Measurements from ENCODE around the gene TIMP4. TPM values are rescaled to one million over a fixed set of nuclear protein-coding genes. Genes with fewer than 3 reads are reported as not detected.

The TIMP4 gene
- total and polyA plus RNA-seq, 2 of the 4 experiments (the other 2 are of a cell fraction), result 0.39 to 0.54 TPM

DNA sequence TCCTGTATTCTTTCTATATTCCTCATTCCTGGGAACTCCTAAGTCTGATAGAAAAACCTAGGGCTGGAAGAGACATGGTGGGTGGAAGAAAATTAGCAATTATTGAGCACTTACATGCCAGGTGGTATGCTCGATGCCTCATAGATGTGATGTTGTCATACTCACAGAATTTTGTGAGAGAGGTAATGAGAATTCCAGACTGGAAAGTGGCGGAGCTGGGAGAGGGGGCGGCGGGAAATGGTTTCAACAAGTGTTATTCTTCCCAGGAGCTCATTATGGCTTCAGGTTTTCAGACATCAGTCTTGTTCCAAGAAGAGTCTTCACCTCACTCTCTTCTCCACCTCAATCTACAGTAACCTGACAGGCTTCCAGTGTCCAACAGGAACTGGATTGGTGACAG, 16.2 kb downstream of the TIMP4 start:
- peaks cover 4% of the 10 kb centered on the region for H3K4me1 ChIP-seq (ENCODE audit: control insufficient read depth, insufficient read depth, low read length)
- H2AFZ ChIP-seq (replicated peaks; ENCODE audit: low read length, poor library complexity), result no peak overlapping the region
- dilution Hi-C loops (cut with HindIII; ENCODE audit: low sequenced_read_pairs, unreplicated experiment) (no loop called here), in situ Hi-C loops (cut with MboI; ENCODE audit: low sequenced_read_pairs) (loop anchor here (25.0 kb wide), 1 partner anchor 745 kb away; no protein-coding TSS in a partner anchor), intact Hi-C loops (cut with micrococcal nuclease) (no loop called here)
- WGBS, 2 experiments (ENCODE audit: extremely low coverage in 2 of 2, insufficient read length in 1 of 2), result no CpG with 5 or more reads among the region's 4 CpGs
- no peak overlapping the region for H3K23ac ChIP-seq (ENCODE audit: low read depth, low read length)
- H3K9me1 ChIP-seq (ENCODE audit: insufficient read depth, low read length), result no peaks in the 10 kb centered on the region
- H2AK9ac ChIP-seq (replicated peaks; ENCODE audit: low read depth, low read length, poor library complexity), result no peak overlapping the region
- H4K5ac ChIP-seq (ENCODE audit: low read depth, low read length), result no peak overlapping the region
- no peaks in the 10 kb centered on the region for H3K9me3 ChIP-seq (ENCODE audit: control insufficient read depth, insufficient read depth, low read length)
- no peak overlapping the region for H3K4me3 ChIP-seq (ENCODE audit: insufficient read depth, low read depth, low read length)
- H3K36me3 ChIP-seq (ENCODE audit: control insufficient read depth, insufficient read depth, low read length), result no peaks in the 10 kb centered on the region
- H2BK15ac ChIP-seq (ENCODE audit: low read depth, low read length), result no peak overlapping the region
- ATAC-seq (ENCODE audit: low read depth) (no peak), DNase-seq (no peak)
- H3K4ac ChIP-seq (ENCODE audit: low read depth, low read length), result no peak overlapping the region; the same call in 1 of the 2 replicates
- no peak overlapping the region for H2AK5ac ChIP-seq (ENCODE audit: low read depth, low read length)
- ChIA-PET POLR2A (ENCODE audit: unreplicated experiment) (no interaction called here), CTCF (interaction anchor here (0.6 to 3.2 kb wide), 5 partner anchors 9 to 337 kb away, joined by 3 to 25 read pairs (median 3); no protein-coding TSS in a partner anchor)
- H2BK120ac ChIP-seq (ENCODE audit: low read depth, low read length), result no peak overlapping the region
- no peaks in the 10 kb centered on the region for H3K79me1 ChIP-seq (ENCODE audit: low read depth in 1 of 2, low read length in 2 of 2)
- H4K8ac ChIP-seq (ENCODE audit: low read depth in 2 of 2, low read length in 2 of 2), result no peak overlapping the region
- H2BK5ac ChIP-seq (ENCODE audit: low read depth, low read length, poor library complexity, severe bottlenecking), result no peak overlapping the region
- H3K4me2 ChIP-seq (ENCODE audit: low read depth, low read length), result no peak overlapping the region
- no peak overlapping the region for H3K18ac ChIP-seq (ENCODE audit: low read depth, low read length)
- H3K27me3 ChIP-seq (ENCODE audit: control insufficient read depth, insufficient read depth, low read length), result peaks cover 5% of the 10 kb centered on the region; the same call in 1 of the 2 replicates
- no TSS peak for BruUV-seq (replicated peaks)
- H3K14ac ChIP-seq (replicated peaks; ENCODE audit: low read depth, low read length), result 0 out of 2 replicates have a peak overlapping the region, but pooled peaks have one; percentile 21
- no peak overlapping the region for H3K9ac ChIP-seq (ENCODE audit: low read depth, low read length)
- no peaks in the 10 kb centered on the region for H4K20me1 ChIP-seq (ENCODE audit: insufficient read depth, low read length)
- no peak overlapping the region for H3K27ac ChIP-seq (ENCODE audit: insufficient read depth, low read length)
- TF ChIP-seq, protein P1, sequence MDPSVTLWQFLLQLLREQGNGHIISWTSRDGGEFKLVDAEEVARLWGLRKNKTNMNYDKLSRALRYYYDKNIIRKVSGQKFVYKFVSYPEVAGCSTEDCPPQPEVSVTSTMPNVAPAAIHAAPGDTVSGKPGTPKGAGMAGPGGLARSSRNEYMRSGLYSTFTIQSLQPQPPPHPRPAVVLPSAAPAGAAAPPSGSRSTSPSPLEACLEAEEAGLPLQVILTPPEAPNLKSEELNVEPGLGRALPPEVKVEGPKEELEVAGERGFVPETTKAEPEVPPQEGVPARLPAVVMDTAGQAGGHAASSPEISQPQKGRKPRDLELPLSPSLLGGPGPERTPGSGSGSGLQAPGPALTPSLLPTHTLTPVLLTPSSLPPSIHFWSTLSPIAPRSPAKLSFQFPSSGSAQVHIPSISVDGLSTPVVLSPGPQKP (IDR thresholded peaks at IDR 0.05; ENCODE audit: borderline replicate concordance, low read depth, low read length), result no peak
- TF ChIP-seq, protein P2, sequence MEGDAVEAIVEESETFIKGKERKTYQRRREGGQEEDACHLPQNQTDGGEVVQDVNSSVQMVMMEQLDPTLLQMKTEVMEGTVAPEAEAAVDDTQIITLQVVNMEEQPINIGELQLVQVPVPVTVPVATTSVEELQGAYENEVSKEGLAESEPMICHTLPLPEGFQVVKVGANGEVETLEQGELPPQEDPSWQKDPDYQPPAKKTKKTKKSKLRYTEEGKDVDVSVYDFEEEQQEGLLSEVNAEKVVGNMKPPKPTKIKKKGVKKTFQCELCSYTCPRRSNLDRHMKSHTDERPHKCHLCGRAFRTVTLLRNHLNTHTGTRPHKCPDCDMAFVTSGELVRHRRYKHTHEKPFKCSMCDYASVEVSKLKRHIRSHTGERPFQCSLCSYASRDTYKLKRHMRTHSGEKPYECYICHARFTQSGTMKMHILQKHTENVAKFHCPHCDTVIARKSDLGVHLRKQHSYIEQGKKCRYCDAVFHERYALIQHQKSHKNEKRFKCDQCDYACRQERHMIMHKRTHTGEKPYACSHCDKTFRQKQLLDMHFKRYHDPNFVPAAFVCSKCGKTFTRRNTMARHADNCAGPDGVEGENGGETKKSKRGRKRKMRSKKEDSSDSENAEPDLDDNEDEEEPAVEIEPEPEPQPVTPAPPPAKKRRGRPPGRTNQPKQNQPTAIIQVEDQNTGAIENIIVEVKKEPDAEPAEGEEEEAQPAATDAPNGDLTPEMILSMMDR (conservative IDR thresholded peaks at IDR 0.05; ENCODE audit: low read depth, low read length), result no peak
- TF ChIP-seq FOS (IDR thresholded peaks at IDR 0.05; ENCODE audit: low read depth, low read length) (no peak), RAD21 (IDR thresholded peaks at IDR 0.05; ENCODE audit: low read length) (no peak), CEBPB (IDR thresholded peaks at IDR 0.05; ENCODE audit: low read depth, low read length) (no peak), MXI1 (IDR thresholded peaks at IDR 0.05; ENCODE audit: borderline replicate concordance, low read depth, low read length) (no peak), RFX5 (IDR thresholded peaks at IDR 0.05; ENCODE audit: low read depth, low read length) (no peak), SMC3 (IDR thresholded peaks at IDR 0.05; ENCODE audit: low read depth, low read length) (no peak), MAFK (IDR thresholded peaks at IDR 0.05; ENCODE audit: low read depth, low read length) (no peak), NFE2L2 (IDR thresholded peaks at IDR 0.05; ENCODE audit: low read depth, low read length) (no peak), CHD1 (IDR thresholded peaks at IDR 0.05; ENCODE audit: low read depth, low read length) (no peak), MAZ (IDR thresholded peaks at IDR 0.05; ENCODE audit: borderline replicate concordance, low read depth, low read length) (no peak), BHLHE40 (IDR thresholded peaks at IDR 0.05; ENCODE audit: low read depth, low read length) (no peak), POLR2A (IDR thresholded peaks at IDR 0.05; ENCODE audit: low read depth, low read length) (no peak), RCOR1 (IDR thresholded peaks at IDR 0.05; ENCODE audit: insufficient replicate concordance, low read length) (no peak)
- TF ChIP-seq, protein P3, sequence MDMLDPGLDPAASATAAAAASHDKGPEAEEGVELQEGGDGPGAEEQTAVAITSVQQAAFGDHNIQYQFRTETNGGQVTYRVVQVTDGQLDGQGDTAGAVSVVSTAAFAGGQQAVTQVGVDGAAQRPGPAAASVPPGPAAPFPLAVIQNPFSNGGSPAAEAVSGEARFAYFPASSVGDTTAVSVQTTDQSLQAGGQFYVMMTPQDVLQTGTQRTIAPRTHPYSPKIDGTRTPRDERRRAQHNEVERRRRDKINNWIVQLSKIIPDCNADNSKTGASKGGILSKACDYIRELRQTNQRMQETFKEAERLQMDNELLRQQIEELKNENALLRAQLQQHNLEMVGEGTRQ (IDR thresholded peaks at IDR 0.05; ENCODE audit: low read depth, low read length), result no peak
- no peak overlapping the region for H2BK20ac ChIP-seq (ENCODE audit: low read depth, low read length)
- H3K56ac ChIP-seq (ENCODE audit: extremely low read depth, insufficient read depth, low read length), result no peak overlapping the region
- H4K91ac ChIP-seq (ENCODE audit: insufficient read depth, low read depth, low read length), result no peak overlapping the region
